Kidney (tissue), 14 donors: Measurements from ENCODE around the gene ST3GAL3. TPM values are rescaled to one million over a fixed set of nuclear protein-coding genes. Genes with fewer than 3 reads are reported as not detected.

Experiments used
- DNase-seq, 5 donors: peaks; one replicate each; pipeline ENCODE4 v3.0.0-alpha.2; 2013 to 2020
- FAIRE-seq: peaks from 2 replicates; lab custom pipeline; 2012; peaks lifted over from hg19 to GRCh38; lab: Jason Lieb, UNC
- H3K27ac ChIP-seq, 2 donors: one replicate each; pipeline ENCODE4 v1.7.0; 2013; ENCODE audit warnings: low read depth in 2 of 2, low read length in 2 of 2, inconsistent platforms in 1 of 2
- H3K27me3 ChIP-seq: one replicate; pipeline ENCODE4 v1.7.1; 2013; ENCODE audit warnings: low read length, inconsistent platforms; ENCODE audit not compliant: control insufficient read depth, insufficient read depth
- H3K36me3 ChIP-seq, 3 donors: one replicate each; pipeline versions ENCODE4 v1.7.0 to v1.7.1; 2013; ENCODE audit warnings: low read length in 3 of 3, control low read depth in 1 of 3, inconsistent platforms in 1 of 3; ENCODE audit not compliant: insufficient read depth in 3 of 3, control insufficient read depth in 2 of 3
- H3K4me1 ChIP-seq, 3 donors: one replicate each; pipeline versions ENCODE4 v1.7.0 to v1.7.1; 2013; ENCODE audit warnings: low read length in 3 of 3, inconsistent platforms in 1 of 3, low read depth in 1 of 3; ENCODE audit not compliant: control insufficient read depth in 2 of 3, insufficient read depth in 2 of 3
- H3K4me3 ChIP-seq, 3 donors: one replicate each; pipeline versions ENCODE4 v1.7.0 to v1.8.1; 2013; ENCODE audit warnings: low read length in 3 of 3, control low read depth in 1 of 3, inconsistent platforms in 1 of 3
- H3K9ac ChIP-seq, 3 donors: one replicate each; pipeline versions ENCODE4 v1.7.0 to v1.7.1; 2013; ENCODE audit warnings: low read length in 3 of 3, control low read depth in 1 of 3, inconsistent platforms in 1 of 3
- H3K9me3 ChIP-seq, 3 donors: one replicate each; pipeline versions ENCODE4 v1.7.0 to v1.7.1; 2013; ENCODE audit warnings: low read length in 3 of 3, control low read depth in 1 of 3, inconsistent platforms in 1 of 3; ENCODE audit not compliant: control insufficient read depth in 2 of 3, insufficient read depth in 1 of 3
- CTCF ChIP-seq: IDR thresholded peaks from 3 replicates; pipeline ENCODE4 v1.5.1; 2012; ENCODE audit warnings: mild to moderate bottlenecking, moderate library complexity, borderline replicate concordance; ENCODE audit not compliant: insufficient read depth; ENCODE audit errors: extremely low read depth
- intact Hi-C: fragments of 100-400 bp; cut with DNase I; formaldehyde crosslinking; loops from one replicate; pipeline ENCODE4 v1.11.1; 2022
- polyA plus RNA-seq: library from polyadenylated mRNA; stranded (reverse); fragments of 350-450 nt; fragmentation: Illumina TruSeq; extraction: RNeasy Lipid Tissue Mini Kit (QIAGEN cat#74804); gene quantifications from one replicate; pipeline ENCODE4 v1.2.3, GENCODE V29; 2014; ENCODE audit warnings: low read depth, low replicate concordance; ENCODE audit not compliant: insufficient read depth
- total RNA-seq: library from RNA; stranded (reverse); fragmentation: NEBNext Ultra II Directional; extraction: Animal tissue kit (Norgen Biotek cat#: 25700); gene quantifications from one replicate; pipeline ENCODE4 v1.2.1, GENCODE V29; 2021
- donor health status: control.
- donor health status: control.
- donor health status: control.
- donor health status: control.
- donor health status: control.
- donor health status: DM: yes; HTN: yes; CAD: no.
- donor health status: Normal renal cell carcinoma (clear cell type).

ST3GAL3 gene
- total and polyA plus RNA-seq, 2 donors from 2014 or later = 15.3 to 21.3 TPM

- FAIRE-seq = no peak
- no peaks in the 10 kb centered on the region for H3K27me3 ChIP-seq
- no peaks in the 10 kb centered on the region for H3K4me1 ChIP-seq
- no peaks in the 10 kb centered on the region for H3K9me3 ChIP-seq
- peaks cover 10 to 39% (median 32%) of the 10 kb centered on the region in 3 donors for H3K36me3 ChIP-seq
- no peak overlapping the region for H3K4me3 ChIP-seq
- intact Hi-C loops = no loop called here
- H3K27ac ChIP-seq = no peak overlapping the region
- no peak overlapping the region for H3K9ac ChIP-seq
- DNase-seq = no peak
- no peak for TF ChIP-seq CTCF
Observed at GRCh38 chr1:43673261-43673660, 34.1 kb upstream of the ST3GAL3 start.

GRCh38 chr1:43678940-43679339 lies 28.4 kb upstream of the ST3GAL3 start:
- DNase-seq = no peak
- Histone ChIP-seq H3K4me3 (no peak overlapping the region), H3K9ac (no peak overlapping the region), H3K4me1 (no peaks in the 10 kb centered on the region), H3K27ac (no peak overlapping the region), H3K27me3 (no peaks in the 10 kb centered on the region), H3K9me3 (no peaks in the 10 kb centered on the region), H3K36me3 (peaks cover 9 to 51% (median 21%) of the 10 kb centered on the region in 3 donors)
- TF ChIP-seq CTCF = no peak
- no peak for FAIRE-seq
- intact Hi-C loops = no loop called here

- TF ChIP-seq CTCF = no peak
- no peaks in the 10 kb centered on the region for H3K4me1 ChIP-seq
- DNase-seq (no peak), FAIRE-seq (no peak)
- no peak overlapping the region for H3K4me3 ChIP-seq
- H3K27me3 ChIP-seq = no peaks in the 10 kb centered on the region
- intact Hi-C loops = no loop called here
- no peak overlapping the region for H3K27ac ChIP-seq
- H3K9me3 ChIP-seq = no peaks in the 10 kb centered on the region
- peaks cover 14 to 71% (median 38%) of the 10 kb centered on the region in 3 donors for H3K36me3 ChIP-seq
- no peak overlapping the region for H3K9ac ChIP-seq
Observed at GRCh38 chr1:43683560-43683959, 23.8 kb upstream of the ST3GAL3 start.

GRCh38 chr1:43686801-43687200 lies 20.5 kb upstream of the ST3GAL3 start:
- Histone ChIP-seq H3K4me3 (no peak overlapping the region), H3K36me3 (peaks cover 17 to 82% (median 66%) of the 10 kb centered on the region in 3 donors), H3K9ac (no peak overlapping the region), H3K4me1 (no peaks in the 10 kb centered on the region), H3K27ac (no peak overlapping the region), H3K27me3 (no peaks in the 10 kb centered on the region), H3K9me3 (no peaks in the 10 kb centered on the region)
- TF ChIP-seq CTCF = no peak
- no peak for FAIRE-seq
- no peak for DNase-seq
- intact Hi-C loops = no loop called here
